Uterus (tissue), 2 donors: ENCODE data around the gene CCDC47.

Experiments
- POLR2A ChIP-seq, 2 donors: fragments of 450-650 bp; IDR thresholded peaks; one replicate each; pipeline ENCODE4 v1.6.1; 2016; ENCODE audit warnings: antibody characterized with exemption in 2 of 2, mild to moderate bottlenecking in 1 of 2, moderate library complexity in 1 of 2
- TF ChIP-seq, protein P1 (sequence below), 4 experiments: fragments of 200-600 bp in 2 of 4; fragments of 450-650 bp in 2 of 4; sonication (generic) in 2 of 4; IDR thresholded peaks; one replicate each; pipeline ENCODE4 v1.5.1; 2016 to 2019; ENCODE audit warnings: antibody characterized with exemption in 4 of 4, mild to moderate bottlenecking in 2 of 4, moderate library complexity in 1 of 4

- TF ChIP-seq, protein P1, sequence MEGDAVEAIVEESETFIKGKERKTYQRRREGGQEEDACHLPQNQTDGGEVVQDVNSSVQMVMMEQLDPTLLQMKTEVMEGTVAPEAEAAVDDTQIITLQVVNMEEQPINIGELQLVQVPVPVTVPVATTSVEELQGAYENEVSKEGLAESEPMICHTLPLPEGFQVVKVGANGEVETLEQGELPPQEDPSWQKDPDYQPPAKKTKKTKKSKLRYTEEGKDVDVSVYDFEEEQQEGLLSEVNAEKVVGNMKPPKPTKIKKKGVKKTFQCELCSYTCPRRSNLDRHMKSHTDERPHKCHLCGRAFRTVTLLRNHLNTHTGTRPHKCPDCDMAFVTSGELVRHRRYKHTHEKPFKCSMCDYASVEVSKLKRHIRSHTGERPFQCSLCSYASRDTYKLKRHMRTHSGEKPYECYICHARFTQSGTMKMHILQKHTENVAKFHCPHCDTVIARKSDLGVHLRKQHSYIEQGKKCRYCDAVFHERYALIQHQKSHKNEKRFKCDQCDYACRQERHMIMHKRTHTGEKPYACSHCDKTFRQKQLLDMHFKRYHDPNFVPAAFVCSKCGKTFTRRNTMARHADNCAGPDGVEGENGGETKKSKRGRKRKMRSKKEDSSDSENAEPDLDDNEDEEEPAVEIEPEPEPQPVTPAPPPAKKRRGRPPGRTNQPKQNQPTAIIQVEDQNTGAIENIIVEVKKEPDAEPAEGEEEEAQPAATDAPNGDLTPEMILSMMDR (IDR thresholded peaks at IDR 0.05), result peak in 1 of 4 experiments; percentile 9
- peak; percentile 95 to 98 for TF ChIP-seq POLR2A (IDR thresholded peaks at IDR 0.05)
These were observed at the start of gene CCDC47 for GRCh38 chr17:63773272-63774140.
